GM21723 (cell line): Measurements from ENCODE around the gene ARHGAP24.
"Not testable (repeated sequence)": the region's sequence is repeated elsewhere in the genome, so short reads cannot be mapped to it uniquely, and the experiment has no call there.

Experiments
- ATAC-seq: cut with Tn5 transposase; IDR thresholded peaks from one replicate; pipeline ENCODE4 v1.9.1; 2021; ENCODE audit warnings: mild to moderate bottlenecking, moderate library complexity; ENCODE audit not compliant: unreplicated experiment

The ARHGAP24 gene

DNA sequence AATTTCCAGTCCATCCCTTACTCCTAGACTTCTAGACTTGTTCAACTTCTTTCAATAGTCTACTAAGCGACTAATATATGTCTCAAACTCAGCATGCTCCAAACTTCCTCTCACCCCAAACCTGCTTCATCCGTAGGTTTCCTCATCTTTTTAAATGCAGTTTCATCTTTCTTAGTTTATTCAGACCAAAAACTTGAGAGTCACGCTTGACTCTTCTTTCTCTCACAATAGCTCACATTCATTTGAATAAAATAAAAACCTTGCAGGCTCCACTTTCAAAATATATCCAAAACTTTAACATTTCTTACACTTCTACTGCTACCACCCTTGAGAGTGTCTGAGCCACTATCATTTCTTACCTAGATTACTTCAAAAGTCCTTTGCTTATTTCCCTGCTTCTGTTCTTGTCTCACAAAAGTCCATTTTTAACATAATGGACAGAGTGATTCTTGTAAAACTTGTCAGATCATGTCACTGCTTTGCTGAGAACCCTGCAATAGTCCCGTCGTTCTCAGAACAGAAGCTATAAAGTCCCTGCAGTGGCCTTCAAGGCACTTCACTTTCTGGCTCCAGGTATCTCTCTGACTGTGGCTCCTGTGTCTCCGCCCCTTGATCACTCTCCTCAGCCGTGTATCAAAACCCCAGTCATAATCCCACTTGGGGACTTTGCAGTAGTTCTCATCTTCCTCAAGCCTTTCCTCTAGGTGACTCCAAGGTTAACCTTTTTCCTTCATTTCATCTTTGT, 167.6 kb downstream of the ARHGAP24 start:
- peak; percentile 68 for ATAC-seq

- no peak for ATAC-seq
These were observed 169.1 kb downstream of the ARHGAP24 start for GRCh38 chr4:85644061-85644460.

- no peak for ATAC-seq
These were observed 176.0 kb downstream of the ARHGAP24 start for GRCh38 chr4:85650908-85651307.

- ATAC-seq, result no peak
These were observed 182.0 kb downstream of the ARHGAP24 start for GRCh38 chr4:85656759-85657505.

GRCh38 chr4:85658766-85659439, 184.0 kb downstream of the ARHGAP24 start:
- ATAC-seq, result no peak

DNA sequence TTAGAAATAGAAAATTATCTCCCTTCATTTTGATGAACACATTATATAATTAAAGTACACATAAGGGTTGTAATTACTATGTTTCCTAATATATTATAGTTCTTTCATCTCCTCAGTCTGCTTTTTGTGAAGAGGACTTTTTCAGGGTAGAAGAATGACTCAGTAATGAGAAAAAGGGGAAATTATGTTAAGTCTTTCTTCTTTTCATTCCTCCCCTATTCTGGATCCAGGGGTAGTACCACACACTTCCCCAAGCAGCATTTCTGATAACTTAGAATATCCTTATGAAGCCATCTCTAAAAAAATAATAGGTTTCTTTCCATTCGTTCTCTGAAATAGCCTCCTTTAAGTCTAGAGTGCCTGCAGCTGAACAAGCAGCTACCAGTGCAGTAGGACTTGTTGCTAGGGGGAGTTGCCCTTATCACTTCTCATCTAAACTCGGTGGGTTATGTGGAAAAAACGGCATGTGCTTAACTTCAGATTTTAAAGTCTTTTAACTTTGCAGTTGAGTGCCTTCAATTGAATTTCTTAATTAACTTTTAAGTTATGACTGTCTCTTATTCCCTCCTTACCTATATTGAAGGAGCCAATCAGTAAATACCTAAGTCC, 184.8 kb downstream of the ARHGAP24 start:
- ATAC-seq, result no peak

DNA sequence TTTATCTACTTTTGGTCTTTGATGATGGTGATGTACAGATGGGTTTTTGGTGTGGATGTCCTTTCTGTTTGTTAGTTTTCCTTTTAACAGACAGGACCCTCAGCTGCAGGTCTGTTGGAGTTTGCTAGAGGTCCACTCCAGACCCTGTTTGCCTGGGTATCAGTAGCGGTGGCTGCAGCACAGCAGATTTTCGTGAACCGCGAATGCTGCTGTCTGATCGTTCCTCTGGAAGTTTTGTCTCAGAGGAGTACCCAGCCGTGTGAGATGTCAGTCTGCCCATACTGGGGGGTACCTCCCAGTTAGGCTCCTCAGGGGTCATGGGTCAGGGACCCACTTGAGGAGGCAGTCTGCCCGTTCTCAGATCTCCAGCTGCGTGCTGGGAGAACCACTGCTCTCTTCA, 191.7 kb downstream of the ARHGAP24 start:
- ATAC-seq, result not testable (repeated sequence)

DNA sequence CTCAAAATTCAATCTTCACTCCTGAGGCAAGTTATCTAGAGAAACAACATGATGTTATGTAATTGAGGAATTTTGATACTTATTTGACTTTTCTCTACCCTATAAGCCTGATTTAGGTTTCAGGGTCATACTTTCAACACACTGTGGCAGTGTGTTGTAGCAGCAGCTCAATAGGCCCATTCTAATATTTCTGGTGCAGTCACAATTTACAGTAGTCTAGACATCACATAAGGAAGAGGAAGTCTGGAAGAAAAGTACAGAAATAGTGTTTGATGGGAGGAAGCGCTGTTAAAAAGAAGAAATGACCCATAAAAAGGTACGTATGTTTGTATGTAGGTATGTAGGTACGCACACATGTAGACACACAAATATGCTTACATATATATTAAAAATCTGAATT, 194.3 kb downstream of the ARHGAP24 start:
- no peak for ATAC-seq

DNA sequence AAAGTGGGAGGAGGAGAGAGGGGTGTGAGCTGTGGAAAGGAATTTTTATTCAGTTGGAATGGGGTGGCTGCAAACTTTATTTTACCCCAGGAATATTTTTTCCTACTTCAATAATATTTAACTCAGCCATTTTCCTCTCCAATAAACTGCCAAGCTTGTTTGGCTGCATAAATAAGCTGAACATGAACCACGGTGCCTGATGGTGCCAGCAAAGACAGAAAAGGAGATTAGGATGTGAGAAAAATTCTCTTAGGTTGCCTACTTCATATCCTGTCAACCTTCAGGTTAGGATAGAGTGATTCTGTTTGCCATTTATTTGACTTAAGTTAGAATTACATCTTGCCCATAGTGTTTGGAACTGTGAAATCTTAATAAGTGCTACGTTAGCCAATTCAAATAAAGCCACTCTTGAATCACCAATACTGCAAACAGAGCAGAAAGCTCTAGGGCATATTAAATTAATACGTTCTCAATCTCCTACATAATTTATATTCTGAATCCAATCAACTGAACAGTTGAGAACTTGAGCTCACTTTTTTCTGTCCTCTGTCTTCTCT, 195.1 kb downstream of the ARHGAP24 start:
- no peak for ATAC-seq

- ATAC-seq, result no peak
These were observed 196.2 kb downstream of the ARHGAP24 start for GRCh38 chr4:85671120-85671519.

DNA sequence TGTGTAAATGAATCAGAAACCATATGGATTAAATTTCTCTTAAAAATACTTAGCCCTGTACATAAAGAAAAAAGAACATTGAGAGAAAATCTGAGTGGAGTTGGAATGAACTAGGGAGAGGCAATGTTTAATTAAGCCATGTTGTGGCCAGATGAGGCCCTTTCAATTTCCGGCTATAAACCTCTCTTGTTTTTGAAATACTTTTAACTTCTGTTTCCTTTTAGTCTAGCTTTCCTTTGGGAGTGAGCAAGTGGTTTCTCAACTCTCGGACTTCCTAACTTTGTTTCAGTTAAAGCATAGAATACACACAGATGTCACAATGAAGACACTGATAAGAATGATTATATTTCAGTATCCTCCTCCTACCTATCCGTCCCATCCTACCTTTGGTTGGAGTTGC, 197.2 kb downstream of the ARHGAP24 start:
- no peak for ATAC-seq

GRCh38 chr4:85672959-85673358, 198.0 kb downstream of the ARHGAP24 start:
- ATAC-seq, result no peak

GRCh38 chr4:85673540-85673939, 198.6 kb downstream of the ARHGAP24 start:
- ATAC-seq, result no peak

GRCh38 chr4:85675076-85676049, 200.4 kb downstream of the ARHGAP24 start:
- no peak for ATAC-seq

DNA sequence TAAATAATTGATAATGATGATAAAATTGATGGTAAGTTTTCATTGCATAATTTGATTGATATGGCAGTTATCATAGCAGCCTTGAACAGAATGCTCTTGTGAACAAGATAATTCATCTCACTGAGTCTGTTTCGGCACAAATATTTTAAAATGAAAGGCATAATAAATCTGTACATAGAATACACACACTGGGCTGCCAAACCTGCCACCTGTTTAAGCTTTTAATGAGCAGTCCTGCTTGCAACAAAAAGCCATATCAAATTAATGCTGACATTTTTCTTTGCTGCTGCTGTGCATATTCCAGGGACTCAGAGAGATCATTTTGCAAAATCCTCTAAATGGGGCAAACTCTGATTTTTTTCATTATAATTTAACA, 201.1 kb downstream of the ARHGAP24 start:
- ATAC-seq, result no peak

GRCh38 chr4:85676850-85677590, 202.1 kb downstream of the ARHGAP24 start:
- ATAC-seq, result no peak

DNA sequence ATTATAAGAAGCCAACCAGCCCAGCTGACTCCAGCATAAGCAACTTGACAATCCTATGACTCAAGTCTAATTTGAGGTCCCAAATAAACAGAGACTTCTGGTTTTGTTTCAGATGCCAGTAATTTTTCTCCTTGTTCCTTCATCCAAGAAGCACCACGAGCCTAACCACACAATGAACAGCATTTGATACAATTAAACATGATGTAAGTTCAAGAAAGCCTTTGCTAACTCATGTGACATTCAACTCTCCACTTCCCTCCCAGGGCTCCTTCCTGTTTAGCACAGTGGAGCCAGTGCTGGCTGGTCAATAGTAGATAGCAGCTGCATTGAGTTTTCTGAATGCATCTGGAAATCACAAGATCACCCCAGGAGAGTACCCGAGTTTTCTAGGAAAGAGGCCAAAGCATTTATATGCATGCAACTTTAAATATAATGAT, 206.3 kb downstream of the ARHGAP24 start:
- no peak for ATAC-seq

DNA sequence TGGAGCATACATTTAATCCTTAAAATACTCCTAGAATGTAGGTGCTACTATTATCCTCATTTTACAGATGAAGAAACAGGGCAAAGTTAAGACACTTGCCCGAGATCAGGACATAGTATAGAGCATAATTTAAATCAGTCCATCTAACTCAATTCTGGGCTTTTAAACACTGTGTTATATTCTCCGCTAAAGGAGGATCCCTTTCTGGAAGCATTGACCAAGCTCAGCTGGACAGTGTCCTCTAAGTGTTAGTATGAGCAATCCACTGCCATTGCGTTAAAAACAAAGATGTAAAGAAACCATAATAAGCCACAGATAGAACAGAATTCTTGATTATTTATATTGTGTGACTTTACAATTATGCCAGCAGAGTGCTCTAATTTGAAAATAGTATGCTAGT, 207.0 kb downstream of the ARHGAP24 start:
- ATAC-seq, result no peak

GRCh38 chr4:85682391-85682790, 207.4 kb downstream of the ARHGAP24 start:
- ATAC-seq, result no peak
